GM19395 (cell line): ENCODE results near the gene ADAMTS15.

ENCODE experiments used
- ATAC-seq: cut with Tn5 transposase; IDR thresholded peaks from one replicate; pipeline ENCODE4 v1.9.1; 2021; ENCODE audit warnings: mild to moderate bottlenecking, moderate library complexity; ENCODE audit not compliant: unreplicated experiment

ADAMTS15 gene

DNA sequence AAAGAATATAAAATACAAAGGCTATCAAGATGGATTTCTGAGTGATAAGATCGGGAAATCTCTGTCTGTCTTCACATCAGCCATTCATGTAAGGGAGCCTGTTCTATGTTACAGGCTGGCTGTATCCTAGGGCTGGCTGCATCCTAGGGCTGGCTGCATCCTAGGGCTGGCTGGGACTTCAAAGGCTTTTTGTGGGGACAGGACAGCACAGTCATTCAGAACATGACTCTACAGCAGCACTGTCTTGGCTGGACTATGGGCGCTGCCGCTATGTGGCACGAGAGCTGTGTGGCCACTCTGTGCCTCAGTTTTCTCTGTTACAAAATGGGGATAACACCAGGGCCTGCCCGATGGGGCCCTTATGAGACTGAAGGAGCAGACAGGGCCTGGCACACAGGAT, 30.2 kb upstream of the ADAMTS15 start:
- no peak for ATAC-seq

DNA sequence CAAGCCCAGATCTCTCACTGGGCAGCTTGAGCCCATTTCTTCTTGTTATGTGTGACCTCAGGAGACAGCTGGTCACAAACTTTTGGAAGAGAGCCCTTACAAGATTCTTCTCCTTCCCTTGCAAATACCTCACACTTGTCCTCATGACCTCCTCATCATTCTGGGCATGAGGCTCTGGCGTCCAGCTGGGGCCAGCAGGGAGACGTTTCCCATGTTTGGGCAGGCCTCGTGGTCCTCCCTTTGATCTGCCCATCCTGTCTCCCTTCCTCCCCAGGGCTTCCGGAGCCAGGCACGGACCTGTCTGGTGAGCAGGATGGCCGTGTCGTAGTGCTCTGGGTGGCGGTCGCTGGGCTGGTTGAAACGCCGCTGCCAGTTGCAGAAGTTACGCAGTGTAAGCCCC, 29.7 kb upstream of the ADAMTS15 start:
- no peak for ATAC-seq

DNA sequence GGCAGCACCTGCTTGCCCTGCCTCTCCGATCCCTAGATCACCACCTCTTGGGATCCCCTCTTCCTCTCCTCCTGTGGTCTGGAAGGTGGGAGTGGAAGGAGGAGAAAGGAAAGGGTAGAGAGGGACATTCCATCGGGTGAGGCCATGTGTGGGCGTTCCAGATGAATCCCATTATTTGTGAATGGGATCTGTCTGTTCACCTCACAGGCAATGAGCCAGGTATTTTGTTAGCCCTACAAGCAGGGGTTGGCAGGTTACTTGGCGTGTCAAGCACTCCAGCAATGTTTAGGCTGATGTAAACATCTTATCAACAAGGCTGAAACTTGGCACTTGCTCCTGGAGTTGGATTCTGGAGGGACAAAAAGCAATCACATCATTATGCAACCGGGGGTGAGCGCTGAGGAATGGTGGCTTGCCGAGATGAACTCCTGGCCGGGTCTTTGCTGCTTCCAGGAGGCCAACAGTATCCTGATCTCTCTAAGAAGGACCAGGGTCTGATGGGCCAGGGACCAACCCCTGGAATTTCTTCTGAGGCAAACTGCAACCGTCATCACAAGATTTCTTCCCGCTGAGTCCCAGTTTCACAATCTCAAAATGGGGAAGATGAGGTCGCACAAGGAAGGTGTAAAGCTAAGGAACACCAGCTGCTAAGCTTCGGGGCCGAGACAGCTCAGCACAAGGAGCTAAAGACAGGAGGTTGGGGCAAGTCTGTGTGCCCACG, 27.8 kb upstream of the ADAMTS15 start:
- ATAC-seq: no peak

DNA sequence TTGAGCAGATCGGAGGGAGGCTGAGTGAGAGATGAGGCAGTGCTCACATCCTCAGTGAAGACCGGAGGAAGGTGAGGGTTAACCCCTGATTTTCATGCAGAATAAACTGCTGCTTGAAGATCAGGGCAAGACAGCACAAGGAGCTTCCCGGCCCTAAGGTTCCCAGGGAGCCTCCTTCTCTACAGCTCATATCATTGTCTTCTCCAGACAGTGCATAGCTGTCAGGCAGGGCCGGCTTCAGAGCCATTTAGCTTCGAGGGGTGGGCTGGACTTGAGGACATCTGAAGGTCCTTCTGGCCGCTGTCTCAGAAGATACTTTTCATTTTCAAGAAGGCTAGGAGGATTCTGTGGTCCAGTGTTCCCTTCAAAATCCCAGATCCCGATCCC, 27.3 kb upstream of the ADAMTS15 start:
- no peak for ATAC-seq

DNA sequence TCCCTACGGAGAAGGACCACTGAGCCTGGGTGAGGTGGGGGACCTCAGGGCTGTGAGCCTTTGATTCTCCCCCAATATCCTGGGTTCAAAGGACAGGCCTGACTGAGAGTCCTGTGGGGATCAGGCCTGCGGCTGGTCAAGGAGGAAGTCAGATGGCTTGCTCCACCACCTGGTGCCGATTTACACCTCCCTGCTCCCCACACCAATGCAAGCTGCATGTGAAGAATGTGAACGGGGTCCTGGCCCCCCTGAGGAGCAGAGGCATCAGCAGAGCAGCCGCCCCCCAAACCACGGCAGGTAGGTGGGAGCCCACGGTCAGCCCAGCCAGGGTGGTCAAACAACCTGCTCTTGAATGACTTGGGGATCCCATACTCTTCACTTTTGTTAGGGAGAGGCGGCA, 26.7 kb upstream of the ADAMTS15 start:
- no peak for ATAC-seq

DNA sequence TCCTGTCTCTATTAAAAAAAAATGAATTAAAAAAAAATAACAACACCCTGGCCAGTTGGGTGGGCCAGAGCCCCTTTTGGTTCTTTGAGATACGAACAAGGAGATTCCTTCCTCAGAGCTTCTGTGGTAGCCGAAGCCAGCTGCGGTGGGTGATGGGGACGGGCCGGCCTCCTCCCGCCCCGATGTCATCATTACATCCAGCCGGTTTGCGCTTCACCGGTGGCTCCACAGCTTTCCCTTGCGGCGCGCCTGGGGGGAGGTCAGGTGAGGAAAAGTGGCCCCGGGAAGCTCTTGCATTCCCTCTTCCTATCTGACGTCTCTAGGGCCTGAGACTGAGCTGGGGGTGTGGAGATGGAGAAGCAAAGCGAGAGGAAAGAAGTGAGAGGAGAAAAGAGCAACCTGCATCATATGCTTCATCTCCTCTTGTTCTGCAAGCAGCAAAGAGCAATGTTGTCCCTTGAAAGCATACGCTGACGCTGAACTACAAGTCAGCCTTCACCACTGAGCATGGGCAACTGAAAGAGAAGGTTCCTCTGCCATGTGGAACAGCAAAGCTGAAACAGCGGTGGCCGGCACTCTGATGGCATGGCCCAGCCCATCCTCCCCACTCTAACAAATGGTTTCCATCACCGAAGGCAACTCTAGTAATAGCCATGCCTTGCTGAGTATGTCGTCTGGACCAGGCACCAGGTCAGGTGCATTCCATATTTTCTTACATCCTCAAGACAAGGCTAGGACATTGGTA, 26.0 kb upstream of the ADAMTS15 start:
- no peak for ATAC-seq

DNA sequence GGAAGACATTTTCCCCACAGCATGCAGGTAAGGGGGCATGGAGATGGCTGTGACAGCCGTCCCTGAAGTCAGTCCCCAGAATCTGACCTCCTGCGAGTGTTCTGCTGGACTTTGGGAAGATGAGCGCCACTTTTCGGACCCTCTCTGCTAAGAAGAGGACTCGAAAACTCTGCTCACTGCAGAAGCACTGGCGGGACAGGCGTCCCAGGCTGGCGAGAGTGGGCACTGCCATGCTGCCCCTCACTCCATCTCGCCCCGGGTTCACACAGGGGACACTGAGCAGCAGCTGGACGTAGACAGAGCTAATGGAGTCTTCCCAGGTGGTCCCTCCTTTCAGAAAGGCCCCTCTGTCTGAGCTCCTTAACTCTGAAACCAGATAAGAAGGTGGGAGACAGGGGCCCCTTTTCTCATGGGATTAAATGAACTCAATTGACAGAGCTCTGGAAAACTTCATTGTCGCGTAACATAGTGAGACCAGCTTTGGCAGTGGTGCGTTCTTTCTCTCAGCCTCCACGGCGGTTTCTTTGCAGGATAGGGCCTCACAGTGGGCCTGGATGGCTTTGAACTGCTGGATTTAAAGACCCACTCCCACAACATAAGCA, 24.8 kb upstream of the ADAMTS15 start:
- ATAC-seq: no peak

DNA sequence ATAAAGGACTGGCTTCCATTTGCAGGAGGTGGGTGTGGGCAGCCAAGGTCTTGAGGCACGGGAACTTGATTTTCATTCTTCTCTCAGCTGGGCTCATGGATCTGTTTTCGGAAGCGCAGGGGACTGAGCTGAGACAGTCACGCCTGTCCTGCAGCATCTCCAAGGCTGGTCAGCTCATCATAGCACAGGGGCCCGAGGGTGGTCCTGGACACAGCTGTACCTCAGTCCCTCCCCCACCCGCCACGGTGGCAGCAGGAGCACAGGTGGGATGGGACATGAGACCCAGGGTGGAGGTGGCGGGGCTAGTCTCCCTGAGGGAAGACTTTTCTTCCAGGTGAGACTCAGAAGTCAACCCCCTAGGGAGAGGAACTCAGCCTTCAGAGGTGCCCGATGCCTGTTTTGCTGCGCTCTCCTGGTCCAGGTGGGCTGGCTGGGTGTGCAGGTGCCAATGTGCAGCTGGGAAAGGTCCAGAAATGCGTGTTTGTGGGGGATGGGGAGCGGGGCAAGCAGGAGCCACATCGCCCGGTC, 23.8 kb upstream of the ADAMTS15 start:
- ATAC-seq: no peak

DNA sequence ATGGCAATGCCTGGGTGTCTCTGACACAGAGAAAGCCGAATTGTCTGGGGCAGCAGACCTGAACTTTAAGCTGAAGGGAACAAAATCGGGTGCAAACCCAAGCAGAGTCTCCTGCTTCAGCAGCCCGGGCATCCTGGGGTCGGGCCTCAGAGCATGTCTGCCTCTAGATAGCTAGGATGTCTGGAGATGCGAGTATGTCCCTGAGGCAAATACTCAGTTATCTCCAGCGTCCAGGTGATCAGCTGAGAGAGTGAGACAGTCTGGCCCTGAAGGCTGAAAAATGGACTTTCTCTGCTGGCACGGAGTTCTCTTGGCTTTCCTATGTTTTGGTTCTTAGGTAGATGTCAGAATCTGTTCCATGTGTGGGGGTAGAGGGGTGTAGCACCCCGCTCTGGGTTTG, 23.3 kb upstream of the ADAMTS15 start:
- no peak for ATAC-seq

DNA sequence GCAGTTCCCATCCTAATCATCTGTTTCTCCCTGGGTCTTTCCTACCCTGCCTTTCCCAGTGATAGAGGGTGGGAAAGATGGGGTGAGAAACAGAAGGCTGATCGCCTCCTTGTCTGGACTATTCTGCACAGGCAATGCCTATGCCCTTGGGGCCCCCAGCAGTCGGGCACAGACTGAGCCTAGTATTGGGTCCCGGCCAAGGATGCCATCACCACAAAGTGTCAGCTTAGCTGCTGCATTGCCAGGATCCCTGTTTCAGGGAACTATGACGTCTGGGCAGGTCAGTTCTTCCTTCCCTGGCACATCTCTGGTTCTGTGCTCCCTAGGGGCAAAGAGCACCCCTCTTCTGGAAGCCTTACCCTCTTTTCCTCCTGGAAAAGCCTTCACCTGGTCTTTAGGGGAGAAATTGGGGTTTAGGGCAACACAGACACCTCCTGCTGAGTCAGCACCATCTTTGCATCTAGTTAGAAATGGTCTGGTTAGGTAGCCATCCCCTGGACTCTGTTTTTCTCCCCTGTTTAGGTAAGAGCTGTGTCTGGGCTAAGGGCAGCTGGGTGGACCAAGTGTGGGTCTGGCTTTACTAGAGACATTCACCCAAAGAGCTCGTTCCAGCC, 22.1 kb upstream of the ADAMTS15 start:
- no peak for ATAC-seq

DNA sequence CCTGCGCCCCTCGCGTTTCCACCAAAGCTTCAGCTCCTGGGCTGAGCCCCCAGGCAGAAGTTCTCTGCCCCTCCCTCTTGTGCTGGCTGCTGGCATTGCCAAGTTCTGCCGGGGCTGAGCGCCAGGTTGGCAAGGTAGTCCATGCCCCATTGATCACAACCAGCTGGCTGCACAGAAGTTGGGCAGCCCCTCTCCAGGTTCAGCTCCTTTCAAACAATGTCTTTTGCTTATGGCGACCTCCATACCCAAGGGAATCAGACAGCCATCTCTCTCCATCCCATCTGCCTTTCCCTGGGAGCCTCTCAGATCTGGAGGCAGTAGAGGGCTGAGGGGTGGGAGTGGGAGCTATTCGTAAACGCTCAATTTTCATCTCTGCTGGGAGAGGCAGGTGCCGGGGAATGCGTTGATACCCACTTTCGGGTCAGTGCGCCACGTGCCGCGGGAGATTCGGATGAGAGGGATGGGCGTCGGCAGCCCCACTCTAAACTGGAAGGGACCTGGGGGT, 21.6 kb upstream of the ADAMTS15 start:
- no peak for ATAC-seq

DNA sequence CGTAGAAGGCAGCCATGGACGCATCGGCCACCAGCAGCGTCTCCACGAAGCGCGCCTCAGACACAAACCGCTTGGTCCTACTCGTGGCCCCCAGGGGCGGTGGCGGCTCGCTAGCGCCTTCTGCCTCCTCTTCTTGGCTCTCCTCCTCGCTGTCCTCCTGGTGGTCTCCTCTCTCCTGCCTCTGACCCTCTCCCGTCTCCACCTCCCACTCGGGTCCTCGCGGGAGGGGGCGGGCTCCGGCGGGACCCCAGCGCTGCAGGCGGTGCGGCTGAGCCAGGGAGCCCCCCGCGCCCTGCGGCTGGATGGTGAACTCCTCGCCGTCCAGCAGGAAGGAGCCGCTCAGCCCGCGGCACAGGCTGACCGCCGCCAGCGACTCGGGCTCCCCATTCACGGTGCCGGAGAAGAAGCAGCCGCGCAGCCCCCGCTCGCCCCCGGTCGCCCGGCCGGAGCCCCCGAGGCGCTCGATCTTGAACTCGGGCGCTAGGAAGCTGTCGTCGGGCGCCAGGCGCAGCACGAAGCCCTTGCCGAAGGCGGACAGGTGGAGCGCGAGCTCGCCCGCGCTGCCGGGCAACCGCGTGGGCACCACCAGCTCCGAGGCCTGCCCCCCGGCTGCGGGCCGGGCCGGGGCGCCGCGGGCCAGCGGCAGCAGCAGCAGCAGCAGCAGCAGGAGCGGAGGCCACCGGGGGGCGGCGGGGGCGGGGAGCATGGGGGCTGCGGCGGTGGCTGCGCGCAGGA, 20.7 kb upstream of the ADAMTS15 start:
- no peak for ATAC-seq

DNA sequence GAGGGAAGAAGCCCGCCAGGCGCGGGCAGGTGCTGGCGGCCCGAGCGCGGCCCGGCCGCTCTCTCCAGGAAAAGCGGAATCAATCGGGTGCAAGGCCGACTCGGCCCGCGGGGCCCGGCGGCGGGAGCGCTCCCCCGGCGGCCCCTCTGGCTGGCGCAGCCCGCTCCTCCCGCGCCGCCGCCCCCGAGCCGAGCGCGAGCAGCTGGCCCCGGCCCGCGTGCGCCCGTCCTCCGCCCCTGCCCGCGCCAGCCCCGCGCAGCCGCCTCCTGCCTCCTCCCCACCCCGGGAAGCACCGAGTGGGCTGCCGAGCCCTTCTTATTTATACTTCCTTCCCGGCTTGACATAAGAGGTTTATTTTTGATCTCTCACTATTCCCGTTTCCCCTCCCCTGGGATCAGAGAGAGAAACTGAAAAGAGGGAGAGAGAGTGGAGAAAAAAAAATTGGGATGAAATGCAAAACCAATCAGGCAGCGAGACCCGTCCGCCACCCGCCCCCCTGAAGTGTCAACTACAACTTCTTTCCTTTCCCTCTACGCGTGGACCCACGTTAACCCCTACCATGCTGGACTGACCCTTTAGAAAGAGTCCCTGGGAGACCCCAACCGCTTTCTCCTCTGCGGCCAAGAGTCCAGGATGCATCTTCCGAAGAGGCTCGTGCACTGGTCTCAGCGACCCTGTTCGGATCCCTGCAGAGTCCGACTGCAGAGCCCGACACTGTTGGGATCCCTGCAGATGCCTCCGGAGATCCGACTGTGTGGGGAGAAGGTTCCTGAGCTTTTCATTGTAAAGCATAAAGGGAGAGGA, 19.9 kb upstream of the ADAMTS15 start, which contains the start of gene ADAMTS8:
ADAMTS8 (minus strand) TSS at position 294 of the 804 bp plus-strand sequence. CDS start 323 bp downstream, outside the sequence.
- no peak for ATAC-seq

DNA sequence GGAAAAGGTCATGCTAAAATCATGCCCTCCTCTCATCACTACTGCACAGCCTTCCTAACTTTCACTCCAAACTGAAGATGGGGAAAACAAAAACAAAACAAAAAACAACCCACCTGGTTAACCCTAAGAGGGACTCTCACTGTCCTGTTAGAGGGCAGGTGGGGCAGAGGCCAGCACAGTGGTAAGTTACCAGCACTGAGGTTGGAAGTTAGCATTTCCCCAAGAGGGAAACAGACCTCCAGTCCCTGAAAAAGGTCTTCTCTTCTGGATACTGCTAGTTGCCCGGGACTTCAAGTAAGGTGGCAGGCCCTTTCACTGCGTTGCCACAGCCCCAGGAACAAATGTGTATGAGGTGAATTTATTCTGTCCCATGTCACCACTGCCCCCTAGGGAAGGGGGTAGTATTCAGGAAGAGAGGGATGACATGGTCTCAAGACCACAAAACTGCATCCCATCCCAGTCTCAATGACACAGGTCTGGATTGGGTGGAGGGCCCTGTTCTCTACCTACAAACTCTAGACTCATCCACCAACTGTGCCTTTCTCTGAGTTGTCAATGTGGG, 19.2 kb upstream of the ADAMTS15 start:
- ATAC-seq: no peak

DNA sequence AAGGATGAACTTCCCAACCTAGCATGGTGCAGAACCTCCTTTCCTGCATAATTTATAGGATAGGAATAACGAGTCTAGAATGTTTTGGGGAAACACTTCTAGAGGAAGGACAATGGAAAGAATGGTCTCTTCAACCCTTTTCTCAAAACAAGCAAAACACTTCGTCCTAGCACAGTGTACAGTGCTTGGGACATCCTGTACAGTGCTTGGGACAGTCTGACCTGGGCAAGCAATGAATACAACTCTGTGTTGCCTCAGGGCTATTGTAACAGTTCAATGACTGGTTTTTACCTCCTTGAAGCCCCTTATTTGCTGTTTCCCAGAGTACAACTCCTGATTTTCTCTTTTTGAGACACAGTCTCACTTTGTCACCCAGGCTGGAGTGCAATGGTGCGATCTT, 18.5 kb upstream of the ADAMTS15 start:
- no peak for ATAC-seq

DNA sequence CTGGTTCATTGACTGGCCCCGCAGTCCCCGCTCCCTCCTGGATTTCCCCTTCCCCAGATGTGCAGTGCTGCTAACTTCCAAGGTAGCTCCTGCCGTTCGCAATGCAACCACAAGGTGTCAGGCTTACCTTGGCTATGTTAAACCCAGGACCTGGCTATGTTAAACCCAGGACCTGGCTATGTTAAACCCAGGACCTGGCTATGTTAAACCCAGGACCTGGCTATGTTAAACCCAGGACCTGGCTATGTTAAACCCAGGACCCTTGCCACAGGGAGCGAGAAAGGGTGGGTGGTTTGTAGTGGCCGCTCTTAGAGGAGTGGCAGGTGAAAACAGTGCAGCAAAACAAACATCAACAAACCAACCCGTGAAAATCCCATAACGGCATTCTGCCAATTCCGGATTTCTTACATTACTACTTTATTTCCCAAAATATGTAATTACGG, 17.1 kb upstream of the ADAMTS15 start:
- ATAC-seq: peak; percentile 52

DNA sequence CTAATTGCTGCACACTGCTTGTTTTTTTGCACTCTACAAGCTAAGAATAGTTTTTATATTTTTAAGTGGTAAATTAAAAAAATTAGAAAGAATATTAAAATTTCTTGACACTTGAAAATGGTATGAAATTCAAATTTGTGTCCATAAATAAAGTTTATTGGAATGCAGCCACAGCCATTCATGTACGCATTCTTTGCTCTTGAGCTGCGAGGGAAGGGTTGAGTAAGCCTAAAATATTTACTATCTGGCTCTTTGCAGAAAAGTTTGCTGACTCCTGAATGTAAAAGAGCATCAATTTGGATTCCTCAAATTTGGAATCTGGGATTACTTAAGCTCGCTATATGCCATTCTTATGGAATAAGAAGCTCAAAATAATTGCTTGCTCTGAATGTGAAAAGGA, 16.6 kb upstream of the ADAMTS15 start:
- ATAC-seq: no peak

DNA sequence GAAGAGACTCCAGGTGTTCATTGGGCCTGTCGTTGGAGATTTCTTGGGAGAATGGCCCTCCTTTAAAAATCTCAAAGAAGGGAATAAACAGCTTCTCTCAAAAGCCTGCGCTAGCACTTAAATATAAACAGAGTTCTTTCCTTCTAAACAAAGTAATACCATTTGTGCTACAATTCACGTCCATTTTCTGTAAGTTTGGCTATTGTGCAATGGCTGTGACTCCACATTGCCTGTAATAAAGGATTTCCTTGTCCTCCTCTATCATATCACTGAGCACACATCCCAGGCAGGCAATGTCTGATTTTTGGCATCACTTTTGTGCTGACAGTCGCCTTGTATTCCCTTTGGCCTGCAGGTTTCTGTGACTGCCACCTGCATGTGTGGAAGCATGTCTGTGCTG, 15.1 kb upstream of the ADAMTS15 start:
- no peak for ATAC-seq

DNA sequence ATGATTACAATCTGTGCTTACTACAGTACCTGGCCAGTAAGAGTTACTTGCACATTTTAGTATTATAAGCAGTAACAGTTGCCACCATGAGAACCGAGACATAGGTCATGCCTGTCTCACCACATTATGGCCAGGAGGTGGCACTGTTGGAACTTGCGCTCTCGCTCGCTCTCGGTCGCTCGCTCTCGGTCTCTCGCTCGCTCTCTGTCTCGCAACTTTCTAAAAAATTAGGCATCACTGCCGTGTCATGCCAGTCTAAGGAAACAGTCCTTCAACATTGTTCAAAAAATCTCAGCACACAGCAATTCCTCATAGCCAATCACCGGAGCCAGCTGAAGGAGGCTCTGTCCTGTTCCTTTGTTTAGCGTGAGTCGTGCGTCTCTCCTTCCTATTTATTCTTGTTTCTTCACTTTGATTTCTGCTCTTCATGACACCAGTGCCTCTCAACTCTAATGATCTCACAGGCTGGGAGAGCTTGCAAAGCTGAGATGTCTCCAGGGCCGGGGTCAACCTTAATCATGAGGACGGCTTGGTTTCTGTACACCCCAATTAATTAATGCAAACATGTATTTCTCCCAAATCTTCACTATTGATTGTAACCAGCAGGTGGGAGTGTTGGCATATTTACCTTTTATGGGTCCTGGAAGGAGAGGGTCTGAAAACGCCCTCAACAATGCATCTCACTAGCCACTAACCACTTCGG, 13.8 kb upstream of the ADAMTS15 start:
- peak; percentile 92 for ATAC-seq
